Urinary bladder (tissue), 4 donors: ENCODE data around the gene BABAM2. TPM values are rescaled to one million over a fixed set of nuclear protein-coding genes. Genes with fewer than 3 reads are reported as not detected.

Experiments used
- DNase-seq: peaks from one replicate; pipeline ENCODE4 v3.0.0-alpha.2; 2015; ENCODE audit errors: extremely low spot score
- H3K27ac ChIP-seq: one replicate; pipeline ENCODE4 v1.5.1; 2013; ENCODE audit warnings: low read depth, mild to moderate bottlenecking, moderate library complexity
- H3K36me3 ChIP-seq: one replicate; pipeline ENCODE4 v1.6.1; 2013; ENCODE audit warnings: mild to moderate bottlenecking, moderate library complexity; ENCODE audit not compliant: insufficient read depth
- H3K4me1 ChIP-seq: one replicate; pipeline ENCODE4 v1.6.1; 2013; ENCODE audit warnings: mild to moderate bottlenecking, moderate library complexity; ENCODE audit not compliant: insufficient read depth
- H3K4me3 ChIP-seq: one replicate; pipeline ENCODE4 v1.5.1; 2013; ENCODE audit warnings: low read depth, low read length
- WGBS: extraction: QIAGEN DNeasy Blood & Tissue Kit; methylation state at CpG from one replicate; pipeline ENCODE4 v1.1.7; 2013; 5-methylcytosine and 5-hydroxymethylcytosine counted together
- polyA plus RNA-seq: library from polyadenylated mRNA; stranded (reverse); fragments of 200-250 nt; gene quantifications from one replicate; pipeline ENCODE4 v1.2.3, GENCODE V29; 2013
- total RNA-seq: library from RNA; depleted of rRNA; stranded (reverse); fragments of >200 nt; gene quantifications from one replicate; pipeline ENCODE4 v1.2.3, GENCODE V29; 2014
- donor health status: healthy with polysubstance abuse.
- donor health status: healthy.

BABAM2 gene
- total and polyA plus RNA-seq, 2 donors: 37.0 to 40.6 TPM

DNA sequence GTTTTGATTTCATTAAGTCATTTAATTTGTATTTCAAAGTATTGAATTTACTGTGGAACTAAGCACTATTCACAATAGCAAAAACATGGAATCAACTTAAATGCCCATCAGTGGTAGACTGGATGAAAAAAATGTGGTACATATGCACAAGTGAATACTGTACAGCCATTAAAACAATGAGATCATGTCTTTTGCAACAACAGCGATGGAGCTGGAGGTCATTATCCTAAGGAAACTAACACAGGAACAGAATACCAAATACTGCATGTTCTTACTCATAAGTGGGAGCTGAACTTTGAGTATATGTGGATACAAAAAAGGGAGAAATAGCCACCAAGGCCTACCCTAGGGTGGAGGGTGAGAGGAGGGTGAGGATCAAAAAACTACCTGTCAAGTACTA lies 164.4 kb downstream of the BABAM2 start:
- no peaks in the 10 kb centered on the region for H3K36me3 ChIP-seq
- H3K4me1 ChIP-seq: no peaks in the 10 kb centered on the region
- WGBS: 97% methylated on average over 1 of the region's 1 CpG
- no peak overlapping the region for H3K4me3 ChIP-seq
- DNase-seq: no peak
- H3K27ac ChIP-seq: no peak overlapping the region

GRCh38 chr2:28055325-28055970 lies 164.9 kb downstream of the BABAM2 start:
- no peak for DNase-seq
- Histone ChIP-seq H3K27ac (no peak overlapping the region), H3K4me3 (no peak overlapping the region), H3K4me1 (no peaks in the 10 kb centered on the region), H3K36me3 (no peaks in the 10 kb centered on the region)

GRCh38 chr2:28058791-28059190 lies 168.3 kb downstream of the BABAM2 start:
- Histone ChIP-seq H3K4me1 (no peaks in the 10 kb centered on the region), H3K27ac (no peak overlapping the region), H3K36me3 (no peaks in the 10 kb centered on the region), H3K4me3 (no peak overlapping the region)
- WGBS: 94% methylated on average over 5 of the region's 5 CpGs
- no peak for DNase-seq

DNA sequence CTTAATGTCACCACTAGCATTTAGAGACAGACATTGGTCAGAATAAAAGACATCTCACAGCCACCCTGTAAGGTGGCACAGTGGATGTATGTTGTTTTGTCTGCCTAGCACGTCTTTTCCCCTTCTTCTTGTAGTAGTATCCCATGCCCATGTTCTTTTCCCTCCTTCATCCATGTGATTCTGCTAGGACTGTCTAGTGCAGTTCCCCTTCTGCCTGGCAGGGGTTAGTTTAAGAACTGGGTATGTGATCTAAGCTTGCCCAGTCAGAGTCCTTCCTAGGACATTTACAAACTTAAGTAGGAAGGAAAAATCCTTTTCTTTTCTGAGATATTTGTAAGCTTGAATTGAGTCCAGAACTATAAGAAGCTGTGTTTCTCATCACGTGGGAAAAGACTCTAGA lies 172.3 kb downstream of the BABAM2 start:
- DNase-seq: no peak
- no peak overlapping the region for H3K27ac ChIP-seq
- WGBS: 72% methylated on average over 2 of the region's 2 CpGs
- H3K36me3 ChIP-seq: no peaks in the 10 kb centered on the region
- no peaks in the 10 kb centered on the region for H3K4me1 ChIP-seq
- H3K4me3 ChIP-seq: no peak overlapping the region

DNA sequence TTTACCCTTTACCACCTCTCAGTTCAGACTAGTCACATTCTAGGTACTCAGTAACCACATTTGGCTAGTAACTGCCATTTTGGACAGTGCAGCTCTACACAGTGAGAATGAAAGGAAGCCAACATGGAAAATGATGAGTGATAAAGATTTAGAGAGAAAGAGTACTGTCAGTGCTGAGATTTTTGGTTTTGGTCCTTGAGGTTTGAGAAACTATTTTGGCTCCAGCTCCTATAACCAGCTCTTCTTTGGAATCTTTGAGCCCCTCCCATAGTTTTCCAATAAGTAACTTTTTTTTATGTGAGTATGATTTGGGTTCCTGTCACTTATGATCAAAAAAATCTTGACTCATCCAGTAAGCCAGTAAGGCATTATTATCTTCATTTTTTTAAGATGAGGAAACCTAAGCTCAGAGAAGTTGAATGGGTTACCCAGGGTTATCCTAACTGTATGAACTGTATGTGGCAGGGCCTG lies 173.0 kb downstream of the BABAM2 start:
- no peak for DNase-seq
- no peak overlapping the region for H3K27ac ChIP-seq

GRCh38 chr2:28067602-28068001 lies 177.1 kb downstream of the BABAM2 start:
- H3K27ac ChIP-seq: no peak overlapping the region

More for the DNA sequence above, 173.0 kb downstream of the BABAM2 start:
- no peaks in the 10 kb centered on the region for H3K36me3 ChIP-seq
- no peaks in the 10 kb centered on the region for H3K4me1 ChIP-seq
- H3K4me3 ChIP-seq: no peak overlapping the region

GRCh38 chr2:28068088-28068487 lies 177.6 kb downstream of the BABAM2 start:
- WGBS: 60% methylated on average over 2 of the region's 2 CpGs
- peak; percentile 66 for DNase-seq
- Histone ChIP-seq H3K36me3 (no peaks in the 10 kb centered on the region), H3K4me3 (no peak overlapping the region), H3K4me1 (no peaks in the 10 kb centered on the region), H3K27ac (no peak overlapping the region)

More at GRCh38 chr2:28067602-28068001, 177.1 kb downstream of the BABAM2 start:
- 95% methylated on average over 1 of the region's 1 CpG for WGBS
- Histone ChIP-seq H3K4me3 (no peak overlapping the region), H3K36me3 (no peaks in the 10 kb centered on the region), H3K4me1 (no peaks in the 10 kb centered on the region)
- no peak for DNase-seq

DNA sequence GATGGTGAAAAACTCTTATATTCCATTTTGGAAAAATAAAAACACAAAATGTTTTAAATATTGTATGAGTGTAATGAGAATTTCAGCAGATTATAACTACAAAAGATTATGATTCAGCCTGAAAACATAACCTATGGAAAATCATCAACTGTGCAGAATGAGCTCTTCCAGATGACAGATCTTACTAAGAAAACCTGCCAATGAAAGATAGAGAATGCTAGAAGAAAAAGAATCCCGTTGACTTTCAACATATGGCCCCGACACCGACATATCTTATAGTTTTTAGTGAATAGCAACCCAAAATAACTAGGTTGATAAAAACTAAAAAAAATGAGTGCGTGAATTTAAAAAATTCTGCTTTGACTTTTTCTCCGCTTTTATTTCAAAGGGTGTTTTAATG lies 178.0 kb downstream of the BABAM2 start:
- H3K4me3 ChIP-seq: no peak overlapping the region
- WGBS: 80% methylated on average over 5 of the region's 5 CpGs
- H3K27ac ChIP-seq: no peak overlapping the region
- no peak for DNase-seq
- no peaks in the 10 kb centered on the region for H3K4me1 ChIP-seq
- H3K36me3 ChIP-seq: no peaks in the 10 kb centered on the region

DNA sequence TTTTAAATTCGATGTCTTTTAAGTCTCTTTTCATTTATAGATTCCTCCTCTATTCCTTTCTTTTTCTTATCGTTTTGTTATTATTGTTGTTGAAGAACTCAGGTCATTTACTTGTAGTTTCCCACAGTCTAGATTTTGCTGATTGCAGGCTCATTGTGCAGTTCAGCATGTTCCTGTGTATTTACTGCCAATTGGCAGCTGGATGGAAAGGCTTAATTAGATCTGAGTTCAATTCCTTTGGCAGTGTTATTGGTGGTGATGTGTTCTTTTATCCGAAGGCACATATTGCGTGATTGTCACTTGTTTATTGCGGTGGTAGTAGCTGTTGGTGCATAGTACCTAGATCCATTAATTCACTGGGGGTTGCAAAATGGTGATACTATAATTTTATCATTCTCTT lies 180.7 kb downstream of the BABAM2 start:
- no peak overlapping the region for H3K27ac ChIP-seq
- WGBS: 68% methylated on average over 5 of the region's 5 CpGs
- no peaks in the 10 kb centered on the region for H3K4me1 ChIP-seq
- no peaks in the 10 kb centered on the region for H3K36me3 ChIP-seq
- no peak overlapping the region for H3K4me3 ChIP-seq
- DNase-seq: no peak

DNA sequence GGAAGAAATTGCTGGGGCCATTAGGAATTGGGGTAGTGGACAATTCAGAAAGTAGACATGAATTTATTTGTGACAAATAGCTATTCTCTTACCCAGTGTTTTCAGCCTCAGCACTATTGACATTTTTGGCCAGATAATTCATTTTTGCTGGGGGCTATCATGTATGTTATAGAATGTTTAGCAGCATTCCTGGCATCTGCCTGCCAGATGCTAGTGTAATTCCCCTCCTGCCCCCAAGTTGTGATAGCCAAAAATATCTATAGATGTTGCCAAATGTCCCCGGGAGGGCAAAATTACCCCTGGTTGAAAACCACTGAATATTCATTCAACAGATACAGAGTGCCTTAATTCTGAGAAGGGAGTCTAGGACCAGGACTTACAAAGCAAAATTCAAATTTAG lies 183.6 kb downstream of the BABAM2 start:
- WGBS: 92% methylated on average over 1 of the region's 1 CpG
- DNase-seq: no peak

DNA sequence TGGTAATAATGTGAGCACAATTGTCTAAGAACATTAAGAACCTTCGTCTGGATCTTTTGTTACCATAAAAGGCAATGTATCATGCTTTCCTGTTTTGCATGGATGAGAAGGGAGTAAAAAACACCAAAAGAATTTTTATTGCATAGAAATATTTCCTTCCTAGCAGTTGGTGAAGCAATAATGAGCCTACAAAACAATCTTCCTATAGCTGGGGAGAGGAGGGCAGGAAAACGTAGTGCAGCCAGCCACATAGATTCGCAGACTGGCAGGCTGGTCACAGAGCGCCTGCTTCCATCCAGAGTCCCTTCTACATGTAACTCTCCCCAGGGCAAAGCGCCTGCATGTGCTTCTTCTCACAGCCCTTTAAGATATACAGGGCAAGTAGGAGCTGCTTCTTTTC lies 190.4 kb downstream of the BABAM2 start:
- H3K4me1 ChIP-seq: peaks cover 2% of the 10 kb centered on the region
- H3K36me3 ChIP-seq: no peaks in the 10 kb centered on the region
- H3K27ac ChIP-seq: no peak overlapping the region
- DNase-seq: no peak
- H3K4me3 ChIP-seq: no peak overlapping the region
- WGBS: 28% methylated on average over 5 of the region's 5 CpGs

More for the DNA sequence above, 183.6 kb downstream of the BABAM2 start:
- no peak overlapping the region for H3K27ac ChIP-seq
- no peak overlapping the region for H3K4me3 ChIP-seq
- H3K36me3 ChIP-seq: no peaks in the 10 kb centered on the region
- no peaks in the 10 kb centered on the region for H3K4me1 ChIP-seq

- Histone ChIP-seq H3K27ac (no peak overlapping the region), H3K36me3 (no peaks in the 10 kb centered on the region), H3K4me1 (peaks cover 2% of the 10 kb centered on the region), H3K4me3 (no peak overlapping the region)
- DNase-seq: no peak
- WGBS: 79% methylated on average over 2 of the region's 2 CpGs
These were observed 191.6 kb downstream of the BABAM2 start for GRCh38 chr2:28082131-28082530.

DNA sequence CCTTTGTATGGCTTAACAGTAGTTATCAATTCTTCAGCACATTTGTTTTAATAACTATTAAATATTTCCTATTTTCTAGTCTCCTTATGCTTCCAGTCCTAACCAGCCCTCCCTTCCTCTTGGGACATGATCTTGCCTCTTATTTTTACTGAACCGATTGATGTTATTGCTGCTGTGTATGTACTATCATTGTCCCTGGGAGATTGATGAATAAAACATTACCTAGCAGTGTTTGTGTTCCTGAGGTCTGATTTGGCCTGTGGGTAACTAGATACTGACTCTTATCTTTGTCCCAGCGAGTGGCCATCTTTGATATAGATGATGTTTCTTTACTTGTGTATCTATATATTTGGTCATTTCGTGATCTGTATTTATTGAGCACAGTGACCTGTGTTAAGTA lies 192.9 kb downstream of the BABAM2 start:
- Histone ChIP-seq H3K27ac (no peak overlapping the region), H3K36me3 (no peaks in the 10 kb centered on the region), H3K4me3 (no peak overlapping the region), H3K4me1 (peaks cover 2% of the 10 kb centered on the region)
- WGBS: 97% methylated on average over 3 of the region's 3 CpGs
- DNase-seq: no peak

GRCh38 chr2:28084564-28084963 lies 194.0 kb downstream of the BABAM2 start:
- Histone ChIP-seq H3K4me3 (no peak overlapping the region), H3K36me3 (no peaks in the 10 kb centered on the region), H3K27ac (no peak overlapping the region), H3K4me1 (peaks cover 2% of the 10 kb centered on the region)
- DNase-seq: peak; percentile 77
- 25% methylated on average over 4 of the region's 4 CpGs for WGBS

GRCh38 chr2:28085201-28085600 lies 194.7 kb downstream of the BABAM2 start:
- no peak overlapping the region for H3K27ac ChIP-seq
- WGBS: 74% methylated on average over 2 of the region's 2 CpGs

More at GRCh38 chr2:28085201-28085600, 194.7 kb downstream of the BABAM2 start:
- no peak for DNase-seq
- H3K4me1 ChIP-seq: peaks cover 2% of the 10 kb centered on the region
- H3K36me3 ChIP-seq: no peaks in the 10 kb centered on the region
- no peak overlapping the region for H3K4me3 ChIP-seq
